Activated CD4-positive, CD25-positive, alpha-beta regulatory T cell treated with anti-CD3 and anti-CD28 coated beads, Interleukin-2, amount 50 U/mL, for 16 hours (primary cell): ENCODE data around the gene DHRS2.
"Not testable (repeated sequence)": the region's sequence is repeated elsewhere in the genome, so short reads cannot be mapped to it uniquely, and the experiment has no call there.

Source experiments
- DNase-seq: peaks from one replicate; pipeline ENCODE4 v3.0.0-alpha.2; 2020; ENCODE audit warnings: low read depth, low spot score

Gene DHRS2

DNA sequence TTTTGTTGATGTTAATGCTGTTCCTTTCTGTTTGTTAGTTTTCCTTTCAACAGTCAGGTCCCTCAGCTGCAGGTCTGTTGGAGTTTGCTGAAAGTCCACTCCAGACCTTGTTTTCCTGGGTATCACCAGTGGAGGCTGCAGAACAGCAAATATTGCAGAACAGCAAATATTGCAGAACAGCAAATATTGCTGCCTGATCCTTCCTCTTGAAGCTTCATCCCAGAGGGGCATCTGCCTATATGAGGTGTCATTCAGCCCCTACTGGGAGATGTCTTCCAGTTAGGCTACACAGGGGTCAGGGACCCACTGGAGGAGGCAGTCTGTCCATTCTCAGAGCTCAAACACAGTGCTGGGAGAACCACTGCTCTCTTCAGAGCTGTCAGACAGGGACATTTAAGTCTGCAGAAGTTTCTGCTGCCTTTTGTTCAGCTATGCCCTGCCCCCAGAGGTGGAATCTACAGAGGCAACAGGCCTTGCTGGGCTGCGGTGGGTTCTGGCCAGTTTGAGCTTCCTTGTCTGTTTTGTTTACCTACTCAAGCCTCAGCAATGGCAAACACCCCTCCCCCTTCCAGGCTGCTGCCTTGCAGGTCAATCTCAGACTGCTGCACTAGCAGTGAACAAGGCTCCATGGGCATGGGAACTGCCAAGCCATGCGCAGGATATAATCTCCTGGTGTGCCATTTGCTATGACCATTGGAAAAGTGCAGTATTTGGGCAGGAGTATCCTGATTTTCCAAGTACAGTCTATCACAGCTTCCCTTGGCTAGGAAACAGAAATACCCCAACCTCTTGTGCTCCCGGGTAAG lies 53.7 kb downstream of the DHRS2 start:
- not testable (repeated sequence) for DNase-seq

DNA sequence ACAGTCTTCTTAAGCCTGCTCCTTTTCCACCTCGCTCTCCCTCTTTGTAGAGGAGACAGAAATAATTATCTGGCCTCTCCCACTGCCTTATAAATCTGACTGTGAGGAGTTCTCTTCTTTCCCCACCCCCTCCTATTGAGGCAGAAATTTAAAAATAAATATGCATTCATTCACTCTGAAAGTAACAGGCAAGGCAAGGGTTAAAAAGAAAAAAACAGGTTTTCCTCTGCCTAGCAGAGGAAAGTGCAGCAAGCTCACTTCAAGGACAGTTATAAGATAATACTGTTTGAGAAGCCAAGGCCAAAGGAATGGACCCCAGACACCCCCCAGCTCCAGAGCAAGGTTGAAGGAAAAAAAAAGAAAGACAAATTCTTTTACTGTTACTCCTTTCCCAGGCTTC lies 56.3 kb downstream of the DHRS2 start:
- no peak for DNase-seq

DNA sequence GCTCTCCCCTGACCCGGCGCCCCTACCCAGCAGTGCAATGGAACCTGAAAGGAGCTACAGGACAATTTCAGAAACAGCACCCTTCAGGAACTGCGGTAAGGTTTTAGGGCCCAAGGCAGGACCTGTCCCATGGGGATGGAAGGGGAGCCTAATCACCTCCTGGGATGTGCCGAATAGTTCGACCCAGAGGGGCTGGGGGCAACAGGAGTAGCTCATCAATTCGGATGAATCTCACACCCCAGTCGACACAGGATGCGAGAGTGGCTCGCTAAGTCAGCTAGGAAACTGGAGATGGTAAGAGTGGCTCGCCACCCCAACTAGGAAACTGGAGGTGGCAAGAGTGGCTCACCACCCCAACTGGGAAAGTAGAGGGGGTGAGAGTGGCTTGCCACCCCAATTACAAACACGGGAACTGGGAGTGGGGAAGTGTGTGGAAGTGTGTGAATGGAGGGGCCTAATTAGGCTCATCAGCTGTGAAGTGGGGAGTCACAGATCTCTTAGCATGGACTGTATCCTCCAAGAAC lies 57.1 kb downstream of the DHRS2 start:
- no peak for DNase-seq

DNA sequence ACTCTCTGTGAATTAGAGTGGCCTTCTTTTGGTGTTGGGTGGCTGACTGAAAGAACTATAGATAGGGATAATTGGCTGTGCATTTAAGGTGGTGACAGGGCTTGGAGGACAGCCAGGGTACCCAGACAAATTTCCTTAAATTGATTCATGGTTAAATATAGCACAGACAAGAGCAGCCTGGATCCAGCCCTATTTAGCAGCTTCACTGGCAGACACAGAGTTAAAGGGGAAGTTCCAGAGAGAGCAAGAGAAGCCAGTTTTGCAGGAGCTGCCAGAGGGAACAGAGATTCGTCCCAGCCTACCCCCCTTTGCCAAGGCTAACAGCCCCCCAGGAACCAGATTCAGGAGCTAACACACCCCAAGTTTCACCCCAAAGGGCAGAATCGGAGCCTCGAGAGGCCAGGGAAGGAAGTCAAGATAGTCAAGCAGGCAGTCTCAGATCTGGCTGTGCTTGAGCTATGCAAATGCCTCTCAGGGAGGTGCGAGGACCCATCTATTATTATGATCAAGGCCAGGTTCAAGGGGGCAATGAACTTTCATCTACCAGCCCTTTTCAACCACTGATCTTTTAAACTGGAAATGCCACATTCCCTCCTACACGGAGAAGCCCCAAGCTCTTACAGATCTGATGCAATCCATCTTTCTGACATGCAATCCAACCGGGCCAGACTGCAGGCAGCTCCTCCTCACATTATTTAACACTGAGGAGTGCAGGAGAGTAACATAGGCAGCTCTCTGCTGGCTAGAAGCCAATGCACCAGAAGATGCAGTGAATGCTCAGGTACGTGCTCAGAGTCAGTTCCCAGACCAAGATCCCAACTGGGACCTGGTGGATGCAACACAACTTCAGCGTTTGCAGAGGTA lies 58.2 kb downstream of the DHRS2 start:
- DNase-seq = no peak
